NCI-H1417 treated with DMSO at 0.1 percent for 48 hours (cell line): Measurements from ENCODE around the gene DYNAP.

Experiments used
- DNase-seq: peaks from one replicate; lab custom pipeline; 2025; lab: John Stamatoyannopoulos, UW

DYNAP gene

DNA sequence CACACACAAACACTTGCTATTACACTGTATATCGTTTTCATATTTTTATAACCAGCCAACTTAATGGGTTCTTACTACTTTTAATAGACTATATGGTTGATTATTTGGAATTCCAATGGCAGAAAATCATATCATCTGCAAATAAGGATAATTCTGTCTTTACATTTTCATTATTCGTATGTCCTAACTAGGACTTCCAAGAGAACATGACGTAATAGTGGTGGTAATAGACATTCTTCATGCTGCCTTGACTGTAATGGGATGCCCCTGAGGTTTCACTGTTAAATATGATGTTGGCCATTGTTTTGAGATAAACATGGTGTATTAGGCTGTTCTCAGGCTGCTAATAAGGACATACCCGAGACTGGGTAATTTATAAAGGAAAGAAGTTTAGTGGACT is 45.2 kb downstream of the DYNAP start:
- DNase-seq, result no peak

- no peak for DNase-seq
These were observed 50.7 kb downstream of the DYNAP start for GRCh38 chr18:54641734-54642133.

- peak; percentile 45 for DNase-seq
These were observed 56.1 kb downstream of the DYNAP start for GRCh38 chr18:54647176-54647575.
